ENCODE results near the gene MEX3D.

The MEX3D gene

DNA sequence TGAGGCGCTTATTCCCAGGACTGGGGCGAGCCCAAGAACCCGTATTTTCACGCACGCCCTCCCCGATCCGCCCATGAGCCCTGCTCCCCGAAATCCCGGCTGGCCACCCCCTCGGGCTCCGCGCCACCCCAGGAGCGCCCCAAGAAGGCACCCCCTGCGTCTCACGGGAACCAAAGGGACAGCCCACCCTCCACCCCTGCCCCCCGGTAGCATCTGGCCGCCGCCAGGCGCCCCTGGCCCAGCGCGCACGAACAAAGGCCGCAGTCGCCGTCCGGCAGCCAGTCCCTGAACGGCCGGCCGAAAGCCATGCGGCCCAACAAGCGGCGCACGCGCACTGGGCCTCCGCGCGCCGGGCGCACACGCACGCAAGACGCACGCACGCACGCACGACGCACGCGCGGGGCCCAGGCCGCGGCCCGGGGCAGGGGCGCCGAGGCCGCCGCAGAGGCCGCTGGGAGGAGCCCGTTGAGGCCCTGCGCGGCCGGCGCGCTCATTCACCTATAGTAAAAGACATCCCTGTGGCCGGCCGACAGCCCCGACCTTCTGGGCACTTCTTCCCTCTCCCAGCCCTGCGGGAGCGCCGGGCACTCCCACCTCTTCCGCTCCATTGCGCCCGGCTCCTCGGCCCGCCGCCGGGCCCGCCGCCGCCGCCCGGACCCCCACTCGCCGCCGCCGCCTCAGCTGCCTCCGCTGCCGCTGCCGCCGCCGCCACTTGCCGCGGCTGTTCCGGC is 24.1 kb upstream of the MEX3D start:
- TF ChIP-seq, protein P1, sequence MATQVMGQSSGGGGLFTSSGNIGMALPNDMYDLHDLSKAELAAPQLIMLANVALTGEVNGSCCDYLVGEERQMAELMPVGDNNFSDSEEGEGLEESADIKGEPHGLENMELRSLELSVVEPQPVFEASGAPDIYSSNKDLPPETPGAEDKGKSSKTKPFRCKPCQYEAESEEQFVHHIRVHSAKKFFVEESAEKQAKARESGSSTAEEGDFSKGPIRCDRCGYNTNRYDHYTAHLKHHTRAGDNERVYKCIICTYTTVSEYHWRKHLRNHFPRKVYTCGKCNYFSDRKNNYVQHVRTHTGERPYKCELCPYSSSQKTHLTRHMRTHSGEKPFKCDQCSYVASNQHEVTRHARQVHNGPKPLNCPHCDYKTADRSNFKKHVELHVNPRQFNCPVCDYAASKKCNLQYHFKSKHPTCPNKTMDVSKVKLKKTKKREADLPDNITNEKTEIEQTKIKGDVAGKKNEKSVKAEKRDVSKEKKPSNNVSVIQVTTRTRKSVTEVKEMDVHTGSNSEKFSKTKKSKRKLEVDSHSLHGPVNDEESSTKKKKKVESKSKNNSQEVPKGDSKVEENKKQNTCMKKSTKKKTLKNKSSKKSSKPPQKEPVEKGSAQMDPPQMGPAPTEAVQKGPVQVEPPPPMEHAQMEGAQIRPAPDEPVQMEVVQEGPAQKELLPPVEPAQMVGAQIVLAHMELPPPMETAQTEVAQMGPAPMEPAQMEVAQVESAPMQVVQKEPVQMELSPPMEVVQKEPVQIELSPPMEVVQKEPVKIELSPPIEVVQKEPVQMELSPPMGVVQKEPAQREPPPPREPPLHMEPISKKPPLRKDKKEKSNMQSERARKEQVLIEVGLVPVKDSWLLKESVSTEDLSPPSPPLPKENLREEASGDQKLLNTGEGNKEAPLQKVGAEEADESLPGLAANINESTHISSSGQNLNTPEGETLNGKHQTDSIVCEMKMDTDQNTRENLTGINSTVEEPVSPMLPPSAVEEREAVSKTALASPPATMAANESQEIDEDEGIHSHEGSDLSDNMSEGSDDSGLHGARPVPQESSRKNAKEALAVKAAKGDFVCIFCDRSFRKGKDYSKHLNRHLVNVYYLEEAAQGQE (IDR thresholded peaks at IDR 0.05; ENCODE audit: low read depth) = 0 out of 2 replicates have a peak, but pooled peaks have one; percentile 8
- TF ChIP-seq, protein P2, sequence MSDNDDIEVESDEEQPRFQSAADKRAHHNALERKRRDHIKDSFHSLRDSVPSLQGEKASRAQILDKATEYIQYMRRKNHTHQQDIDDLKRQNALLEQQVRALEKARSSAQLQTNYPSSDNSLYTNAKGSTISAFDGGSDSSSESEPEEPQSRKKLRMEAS (IDR thresholded peaks at IDR 0.05) = peak; percentile 98
- TF ChIP-seq USF1 (IDR thresholded peaks at IDR 0.05) = no peak
- peak; percentile 89 for TF ChIP-seq TAF1 (IDR thresholded peaks at IDR 0.05; ENCODE audit: low read depth)
- peak; percentile 79 for TF ChIP-seq YY1 (IDR thresholded peaks at IDR 0.05; ENCODE audit: low read depth)
- no peak for TF ChIP-seq RAD21 (IDR thresholded peaks at IDR 0.05; ENCODE audit: low read depth)
- no peak for TF ChIP-seq EP300 (IDR thresholded peaks at IDR 0.05; ENCODE audit: borderline replicate concordance)
- peak; percentile 4; the same call in 1 of the 2 replicates for TF ChIP-seq NFIC (IDR thresholded peaks at IDR 0.05)

- TF ChIP-seq EGR1 (IDR thresholded peaks at IDR 0.05) (no peak), NFIC (IDR thresholded peaks at IDR 0.05) (peak; percentile 50), ZBTB7A (IDR thresholded peaks at IDR 0.05; ENCODE audit: low read depth) (no peak; the same call in 1 of the 2 replicates), CREB1 (IDR thresholded peaks at IDR 0.05; ENCODE audit: low read depth) (no peak), RAD21 (IDR thresholded peaks at IDR 0.05; ENCODE audit: low read depth) (no peak)
- TF ChIP-seq, protein P2 (IDR thresholded peaks at IDR 0.05) = no peak
These were observed 23.4 kb upstream of the MEX3D start for GRCh38 chr19:1591421-1592023.

DNA sequence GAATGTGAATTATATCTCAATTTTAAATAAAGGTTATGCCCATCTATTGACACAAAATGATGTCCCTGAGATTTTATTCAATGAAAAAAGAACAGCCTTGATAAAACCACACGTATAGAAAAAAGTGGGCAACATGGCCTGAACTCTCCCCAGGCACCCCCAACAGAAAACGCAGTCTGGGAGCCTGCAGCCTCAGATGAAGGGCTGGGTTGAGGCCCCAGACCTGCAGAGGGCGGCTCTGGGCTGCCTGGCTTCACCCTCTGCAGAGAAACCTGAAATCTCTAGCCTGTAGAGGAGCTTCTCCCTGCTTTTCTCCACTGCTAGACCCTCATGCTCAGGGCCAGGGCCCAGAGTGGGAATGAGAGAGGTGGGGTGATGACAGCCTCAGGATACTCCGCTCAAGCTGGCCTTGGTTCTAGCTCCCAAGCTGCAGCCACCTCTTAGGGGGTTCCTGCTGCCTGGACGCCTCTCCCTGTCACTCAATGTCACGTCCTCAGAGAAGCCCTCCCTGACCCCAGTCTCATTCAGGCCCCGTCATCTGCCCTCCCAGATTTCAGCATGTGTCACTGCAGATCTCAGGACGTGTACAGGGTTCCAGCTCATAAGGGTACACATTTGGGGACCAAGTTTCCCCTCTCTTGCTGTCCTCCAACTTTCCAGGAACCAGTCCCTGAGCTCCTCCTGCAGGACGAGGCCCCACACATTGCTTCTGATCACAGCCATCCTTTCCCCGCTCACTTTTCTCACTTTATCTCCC is 22.7 kb upstream of the MEX3D start:
- TF ChIP-seq, protein P1 (IDR thresholded peaks at IDR 0.05; ENCODE audit: low read depth) = no peak
- TF ChIP-seq ZBTB7A (IDR thresholded peaks at IDR 0.05; ENCODE audit: low read depth) (no peak), YY1 (IDR thresholded peaks at IDR 0.05; ENCODE audit: low read depth) (no peak), FOXM1 (IDR thresholded peaks at IDR 0.05; ENCODE audit: borderline replicate concordance, low read depth) (no peak), TCF12 (IDR thresholded peaks at IDR 0.05; ENCODE audit: low read depth) (no peak), USF1 (IDR thresholded peaks at IDR 0.05) (no peak), RAD21 (IDR thresholded peaks at IDR 0.05; ENCODE audit: low read depth) (no peak), EP300 (IDR thresholded peaks at IDR 0.05; ENCODE audit: borderline replicate concordance) (no peak), NFIC (IDR thresholded peaks at IDR 0.05) (no peak), TAF1 (IDR thresholded peaks at IDR 0.05; ENCODE audit: low read depth) (no peak), TEAD4 (IDR thresholded peaks at IDR 0.05) (no peak), EGR1 (IDR thresholded peaks at IDR 0.05) (no peak), CEBPB (IDR thresholded peaks at IDR 0.05) (no peak), CREB1 (IDR thresholded peaks at IDR 0.05; ENCODE audit: low read depth) (no peak)
- TF ChIP-seq, protein P2 (IDR thresholded peaks at IDR 0.05) = no peak

DNA sequence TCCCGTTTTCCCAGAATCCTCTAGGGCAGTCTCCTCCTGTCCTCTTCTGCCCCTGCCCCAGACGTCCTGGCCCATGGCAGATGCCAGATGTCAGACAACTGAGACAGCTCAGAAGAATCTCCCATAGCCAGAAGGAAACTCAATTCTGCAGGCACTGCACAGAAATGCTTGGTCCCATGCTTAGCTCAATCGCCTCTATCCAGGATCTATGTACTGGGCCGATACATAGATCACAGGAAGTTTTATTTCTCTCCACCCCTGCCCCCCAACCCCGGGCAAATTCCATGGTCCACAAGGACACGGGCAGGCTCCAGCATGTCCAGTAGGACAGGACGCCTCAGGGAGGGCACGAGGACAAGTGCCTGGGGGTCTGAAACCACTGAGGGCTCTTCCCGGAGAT is 19.7 kb upstream of the MEX3D start:
- TF ChIP-seq EGR1 (IDR thresholded peaks at IDR 0.05) (no peak), TCF12 (IDR thresholded peaks at IDR 0.05; ENCODE audit: low read depth) (no peak)

DNA sequence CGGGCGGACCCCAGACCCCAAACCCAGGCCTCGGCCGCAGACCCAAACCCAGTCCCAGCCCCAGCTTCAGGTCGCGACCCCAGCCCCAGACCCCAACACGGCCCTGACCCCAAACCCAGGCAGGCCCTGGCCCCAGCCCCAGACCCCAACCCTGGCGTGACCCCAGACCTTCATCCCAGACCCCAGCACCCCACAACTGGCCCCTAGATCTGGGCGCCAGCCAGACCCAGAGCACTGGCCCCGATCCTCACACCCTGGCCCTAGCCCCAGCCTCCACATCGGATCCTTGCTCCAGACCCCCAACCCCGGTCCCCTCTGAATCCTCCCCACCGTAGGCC is 17.1 kb upstream of the MEX3D start:
- TF ChIP-seq TEAD4 (IDR thresholded peaks at IDR 0.05) (no peak), YY1 (IDR thresholded peaks at IDR 0.05; ENCODE audit: low read depth) (no peak), EP300 (IDR thresholded peaks at IDR 0.05; ENCODE audit: borderline replicate concordance) (no peak), NFIC (IDR thresholded peaks at IDR 0.05) (no peak), CEBPB (IDR thresholded peaks at IDR 0.05) (no peak), RAD21 (IDR thresholded peaks at IDR 0.05; ENCODE audit: low read depth) (no peak), CREB1 (IDR thresholded peaks at IDR 0.05; ENCODE audit: low read depth) (no peak)
- TF ChIP-seq, protein P2 (IDR thresholded peaks at IDR 0.05) = no peak
- TF ChIP-seq, protein P1 (IDR thresholded peaks at IDR 0.05; ENCODE audit: low read depth) = no peak

All from Ishikawa (cell line).